Cerebellar nuclear complex (tissue), 1 donor: Measurements from ENCODE around the gene CCDC85C.

Experiments used
- DNase-seq, 2 experiments: peaks; one replicate each; lab custom pipeline; 2025; lab: John Stamatoyannopoulos, UW

Gene CCDC85C

GRCh38 chr14:99630202-99630601 lies 26.2 kb upstream of the CCDC85C start:
- no peak for DNase-seq

GRCh38 chr14:99628887-99629618 lies 25.0 kb upstream of the CCDC85C start:
- peak in 1 of 2 experiments; percentile 43 for DNase-seq

- no peak for DNase-seq
Measured at GRCh38 chr14:99627510-99628381, 23.7 kb upstream of the CCDC85C start.

GRCh38 chr14:99627100-99627499 lies 23.1 kb upstream of the CCDC85C start:
- no peak for DNase-seq

GRCh38 chr14:99626041-99626648 lies 22.1 kb upstream of the CCDC85C start:
- DNase-seq = no peak

GRCh38 chr14:99625476-99625875 lies 21.5 kb upstream of the CCDC85C start:
- no peak for DNase-seq

GRCh38 chr14:99624971-99625370 lies 21.0 kb upstream of the CCDC85C start:
- DNase-seq = no peak

- DNase-seq = no peak
Measured at GRCh38 chr14:99624024-99624423, 20.0 kb upstream of the CCDC85C start.

- DNase-seq = no peak
Measured at GRCh38 chr14:99621948-99622347, 17.9 kb upstream of the CCDC85C start.

DNA sequence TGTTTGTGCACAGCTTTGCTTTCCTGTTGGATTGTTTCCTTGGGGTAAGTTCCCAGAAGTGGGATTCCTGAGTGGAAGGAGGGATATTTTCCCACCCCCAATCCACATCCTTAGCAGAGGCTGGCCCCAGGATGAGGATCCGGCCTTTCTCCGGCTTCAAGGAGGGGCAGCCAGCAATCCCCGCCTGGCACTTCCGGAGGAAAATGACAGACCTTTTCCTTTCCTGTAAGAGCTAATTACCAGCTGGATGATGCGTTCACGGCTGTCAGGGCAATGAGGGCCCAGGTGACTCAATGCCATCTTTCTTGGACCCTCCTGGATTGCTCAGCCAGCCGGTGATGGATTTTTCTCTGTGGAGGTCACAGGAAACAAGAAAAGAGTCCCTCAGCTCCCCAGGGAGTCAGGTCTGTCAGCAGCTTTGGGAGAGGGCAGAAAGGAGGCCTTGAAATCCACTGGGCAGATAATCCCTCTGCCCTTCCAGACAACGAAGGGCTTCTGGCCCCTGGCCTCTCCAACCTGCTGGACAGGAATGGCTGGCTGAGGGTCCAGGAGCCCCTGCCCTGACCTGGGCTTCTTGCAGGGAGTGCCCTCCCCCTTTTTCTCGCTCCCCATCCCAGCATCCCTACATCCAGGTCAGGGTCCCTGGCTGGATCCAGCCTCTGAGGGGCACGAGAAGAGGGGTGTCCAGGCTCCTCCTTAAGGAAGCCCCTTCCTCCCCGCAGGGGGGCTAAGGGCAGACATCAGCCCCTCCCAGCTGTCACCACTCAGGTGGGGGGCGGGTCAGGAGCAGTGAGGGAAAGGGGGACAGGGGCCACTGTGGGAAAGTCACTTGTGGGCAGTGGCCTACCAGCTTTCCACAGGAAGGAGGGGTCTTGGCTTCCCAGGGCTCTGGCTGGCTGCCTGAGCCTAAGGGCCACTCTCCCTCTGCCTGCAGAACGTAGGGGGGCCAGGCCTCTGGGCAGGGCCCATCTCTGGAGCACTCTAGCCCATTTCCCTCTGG lies 16.1 kb upstream of the CCDC85C start:
- no peak for DNase-seq

DNA sequence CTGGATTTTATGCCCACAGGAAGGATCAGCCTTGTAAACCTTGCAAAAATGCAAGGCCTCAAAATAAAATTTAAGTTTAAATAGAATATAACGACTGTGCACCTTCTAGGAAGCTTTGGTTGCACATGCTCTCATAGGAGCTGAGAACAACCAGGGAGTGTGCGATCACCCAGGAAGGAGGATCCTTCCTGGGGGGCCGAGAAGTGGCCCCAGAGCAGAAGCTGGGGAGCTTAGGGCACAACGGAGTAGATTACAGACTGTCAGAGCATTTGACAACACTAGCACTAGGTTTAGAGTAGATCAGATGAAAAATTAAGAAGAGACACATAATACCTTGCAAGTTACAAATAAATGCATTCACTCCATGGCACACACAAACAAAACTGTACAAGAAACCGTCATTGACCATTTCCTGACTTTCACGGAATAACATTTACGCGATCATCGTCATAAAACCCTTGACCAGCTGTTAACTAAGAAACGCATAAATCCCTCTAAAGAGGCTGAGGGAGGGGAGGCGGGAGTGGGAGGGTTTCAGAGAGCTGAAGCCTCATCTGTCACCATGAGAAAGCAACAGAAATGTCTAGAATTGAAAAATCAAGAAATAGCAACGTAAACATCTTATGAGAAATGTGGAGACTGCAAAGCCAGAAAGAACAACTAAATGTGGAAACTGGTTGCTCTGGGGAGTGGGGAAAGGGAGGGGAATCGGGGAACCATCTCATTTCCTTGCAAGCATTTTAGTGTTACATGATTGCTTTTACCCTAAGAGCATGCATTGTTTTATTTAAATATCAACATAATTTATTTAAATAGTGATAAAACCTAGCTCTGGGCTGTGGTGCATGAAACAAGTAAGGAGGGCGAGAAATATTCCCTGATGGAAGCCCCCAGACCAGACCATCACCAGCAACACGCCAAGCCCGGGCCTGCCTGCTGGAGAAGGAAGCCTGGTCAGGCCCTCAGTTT lies 13.1 kb upstream of the CCDC85C start:
- DNase-seq = no peak

DNA sequence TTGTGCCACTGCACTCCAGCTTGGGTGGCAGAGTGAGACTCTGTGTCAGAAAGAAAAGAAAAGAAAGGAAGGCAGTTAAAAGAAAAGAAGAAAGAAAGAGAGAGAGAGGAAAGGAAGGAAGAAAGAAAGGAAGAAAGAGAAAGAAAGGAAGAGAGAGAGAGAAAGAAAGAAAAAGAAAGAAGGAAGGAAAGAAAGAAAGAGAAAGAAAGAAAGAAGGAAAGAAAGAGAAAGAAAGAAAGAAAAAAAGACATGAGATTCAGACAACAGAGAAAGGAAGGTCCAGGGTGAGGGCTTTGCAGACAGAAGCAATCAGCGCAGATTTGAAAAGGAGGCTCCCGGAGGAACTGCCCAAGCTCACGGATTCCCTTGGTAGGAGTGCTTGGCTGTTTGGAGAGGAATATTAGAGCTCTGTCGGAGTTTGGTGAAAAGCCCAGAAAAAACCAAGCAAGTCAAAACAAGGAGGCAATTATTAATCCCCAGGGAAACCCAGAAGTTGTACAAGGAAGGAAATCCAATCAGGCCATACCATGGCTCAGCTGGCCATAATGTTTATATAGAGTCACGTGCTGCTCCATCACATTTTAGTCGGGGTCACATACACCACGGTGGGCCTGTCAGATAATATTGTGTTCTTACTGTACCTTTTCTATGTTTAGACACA lies 11.6 kb upstream of the CCDC85C start:
- no peak for DNase-seq

- no peak for DNase-seq
Measured at GRCh38 chr14:99612738-99613330, 8.8 kb upstream of the CCDC85C start.

DNA sequence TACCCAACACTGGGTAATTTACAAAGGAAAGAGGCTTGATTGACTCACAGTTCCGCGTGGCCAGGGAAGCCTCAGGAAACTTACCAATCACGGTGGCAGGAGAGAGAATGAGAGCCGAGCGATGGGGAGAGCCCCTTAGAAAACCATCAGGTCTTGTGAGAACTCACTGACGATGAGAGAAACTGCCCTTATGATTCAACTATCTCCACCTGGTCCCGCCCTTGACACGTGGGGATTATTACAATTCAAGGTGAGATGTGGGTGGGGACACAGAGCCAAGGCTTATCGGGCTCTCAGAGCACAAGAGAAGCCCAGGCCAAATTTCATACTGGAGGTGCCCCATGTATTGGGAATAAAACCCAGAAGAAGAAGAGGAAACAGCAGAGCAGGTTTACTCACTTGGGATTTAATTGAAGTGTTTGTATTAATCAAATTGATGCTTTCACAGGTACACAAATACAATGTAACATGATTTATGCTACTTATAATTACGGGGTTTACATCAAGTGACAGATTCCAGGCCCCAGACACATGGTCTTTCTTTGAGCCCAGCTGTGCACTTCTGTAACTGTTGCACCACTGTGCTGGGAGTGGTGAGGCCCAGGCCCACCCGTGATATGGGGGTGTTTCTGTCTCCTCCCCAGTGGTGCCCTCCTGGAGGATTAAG lies 8.2 kb upstream of the CCDC85C start:
- DNase-seq = no peak

DNA sequence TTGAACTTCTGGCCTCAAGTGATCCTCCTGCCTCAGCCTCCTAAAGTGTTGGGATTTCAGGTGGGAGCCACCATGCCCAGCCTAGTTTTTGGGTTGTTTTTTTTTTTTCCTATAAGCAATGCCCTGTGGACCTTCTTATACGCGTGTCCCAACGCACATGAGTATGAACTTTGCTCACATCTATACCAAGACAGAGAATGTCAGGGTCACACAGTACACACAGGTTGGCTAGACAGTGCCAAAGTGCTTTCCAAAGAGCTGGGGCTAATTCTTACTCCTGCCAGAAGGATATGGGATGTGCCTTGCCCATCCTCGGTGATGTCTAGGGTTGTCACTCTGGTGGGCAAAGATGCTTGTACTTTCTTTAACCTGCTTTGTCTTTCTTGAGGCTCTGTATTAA lies 7.6 kb upstream of the CCDC85C start:
- no peak for DNase-seq

- DNase-seq = no peak
Measured at GRCh38 chr14:99609245-99610170, 5.5 kb upstream of the CCDC85C start.

DNA sequence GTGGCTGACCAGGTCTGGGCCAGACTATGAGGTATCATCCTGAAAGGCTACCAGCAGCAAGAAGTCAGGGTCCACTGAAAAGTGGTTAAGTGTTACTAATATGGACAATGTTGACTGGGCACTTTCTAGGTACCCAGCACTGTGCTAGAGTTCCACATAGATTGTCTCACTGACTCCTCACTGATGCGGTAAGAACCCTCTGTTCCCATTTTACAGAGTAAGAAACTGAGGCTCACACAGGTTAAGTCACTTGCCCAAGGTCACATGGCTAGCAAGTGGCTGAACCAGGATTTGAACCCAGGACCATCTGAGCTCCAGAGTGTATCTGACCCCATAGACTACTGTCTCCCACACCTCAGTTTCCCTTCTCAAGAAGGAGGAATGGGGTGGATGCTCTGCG lies 4.6 kb upstream of the CCDC85C start:
- no peak for DNase-seq

DNA sequence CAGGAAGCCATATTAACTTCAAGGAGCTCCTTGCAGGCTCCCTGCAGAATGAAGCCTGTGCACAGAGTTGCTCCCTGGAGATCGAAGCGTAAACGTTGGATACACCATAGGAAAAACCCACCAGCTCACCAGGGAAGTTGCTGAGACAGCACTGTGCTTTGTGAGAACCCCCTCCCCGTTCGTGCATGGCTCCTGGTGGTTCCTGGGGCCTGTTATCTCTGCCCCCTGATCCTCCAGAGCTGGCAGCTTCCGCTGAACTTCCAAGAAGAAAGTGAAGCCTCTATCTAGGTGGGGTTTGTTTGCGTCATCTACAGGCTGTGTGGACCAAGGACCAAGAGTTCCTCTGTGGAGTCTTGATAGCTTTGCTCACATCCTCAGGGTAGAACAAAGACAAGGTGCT lies 2.4 kb upstream of the CCDC85C start:
- no peak for DNase-seq
